Uterus (tissue), 2 donors: ENCODE results near the gene SGPL1.
"Not testable (repeated sequence)": the region's sequence is repeated elsewhere in the genome, so short reads cannot be mapped to it uniquely, and the experiment has no call there.

Experiments
- CTCF ChIP-seq, 4 experiments: fragments of 200-600 bp in 2 of 4; fragments of 450-650 bp in 2 of 4; sonication (generic) in 2 of 4; IDR thresholded peaks; one replicate each; pipeline ENCODE4 v1.5.1; 2016 to 2019; ENCODE audit warnings: antibody characterized with exemption in 4 of 4, mild to moderate bottlenecking in 2 of 4, moderate library complexity in 1 of 4
- POLR2A ChIP-seq, 2 donors: fragments of 450-650 bp; IDR thresholded peaks; one replicate each; pipeline ENCODE4 v1.6.1; 2016; ENCODE audit warnings: antibody characterized with exemption in 2 of 2, mild to moderate bottlenecking in 1 of 2, moderate library complexity in 1 of 2

DNA sequence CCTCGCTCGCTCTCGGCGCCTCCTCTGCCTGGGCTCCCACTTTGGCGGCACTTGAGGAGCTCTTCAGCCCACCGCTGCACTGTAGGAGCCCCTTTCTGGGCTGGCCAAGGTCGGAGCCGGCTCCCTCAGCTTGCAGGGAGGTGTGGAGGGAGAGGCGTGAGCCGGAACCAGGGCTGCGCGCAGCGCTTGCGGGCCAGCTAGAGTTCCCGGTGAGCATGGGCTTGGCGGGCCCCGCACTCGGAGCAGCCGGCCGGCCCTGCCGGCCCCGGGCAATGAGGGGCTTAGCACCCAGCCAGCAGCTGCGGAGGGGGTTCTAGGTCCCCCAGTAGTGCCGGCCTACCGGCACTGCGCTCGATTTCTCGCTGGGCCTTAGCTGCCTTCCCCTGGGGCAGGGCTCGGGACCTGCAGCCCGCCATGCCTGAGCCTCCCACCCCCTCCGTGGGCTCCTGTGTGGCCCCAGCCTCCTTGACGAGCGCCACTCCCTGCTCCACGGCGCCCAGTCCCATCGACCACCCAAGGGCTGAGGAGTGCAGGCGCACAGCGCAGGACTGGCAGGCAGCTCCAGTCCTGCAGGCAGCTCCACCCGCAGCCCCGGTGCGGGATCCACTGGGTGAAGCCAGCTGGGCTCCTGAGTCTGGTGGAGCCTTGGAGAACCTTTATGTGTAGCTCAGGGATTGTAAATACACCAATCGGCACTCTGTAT, 45.9 kb downstream of the SGPL1 start:
- TF ChIP-seq POLR2A, CTCF (IDR thresholded peaks at IDR 0.05): not testable (repeated sequence)
